ENCODE measurements around the gene SMARCD2. TPM values are rescaled to one million over a fixed set of nuclear protein-coding genes. Genes with fewer than 3 reads are reported as not detected.
"Not testable (repeated sequence)": the region's sequence is repeated elsewhere in the genome, so short reads cannot be mapped to it uniquely, and the experiment has no call there.

Gene SMARCD2
- total RNA-seq, result 100 to 1,000 TPM; 124 to 193 (median 151) TPM

GRCh38 chr17:63842540-63843386 lies at the start of gene SMARCD2:
Gene SMARCD2 (minus strand): TSS chr17:63842685. CDS start chr17:63842674, 11 bp downstream.
- H3K4me1 ChIP-seq, result peaks cover 0 to 38% (median 28%) of the 10 kb centered on the region in 4 donors
- TF ChIP-seq CTCF (IDR thresholded peaks at IDR 0.05) (peak in 3 of 6 experiments; percentile 20 to 47 (median 25)), POLR2A (IDR thresholded peaks at IDR 0.05) (peak; percentile 28 to 90)
- DNase-seq, result peak; percentile 99
- no peaks in the 10 kb centered on the region for H3K27me3 ChIP-seq
- peak within 1 kb of the TSS; percentile 92 to 97 (median 92) for H3K27ac ChIP-seq
- peaks cover 0 to under 1% (median 0%) of the 10 kb centered on the region in 3 donors for H3K36me3 ChIP-seq
- no peaks in the 10 kb centered on the region for H3K9me3 ChIP-seq
- peak within 1 kb of the TSS; percentile 85 to 94 (median 88) for H3K4me3 ChIP-seq

GRCh38 chr17:63889026-63889848 lies 46.8 kb upstream of the SMARCD2 start:
- H3K27ac ChIP-seq, H3K4me1 ChIP-seq, H3K27me3 ChIP-seq, H3K36me3 ChIP-seq, H3K4me3 ChIP-seq, H3K9me3 ChIP-seq: not testable (repeated sequence)
- peak in 4 of 6 experiments; percentile 14 to 34 (median 28) for TF ChIP-seq CTCF (IDR thresholded peaks at IDR 0.05)
- DNase-seq, result peak in 1 of 3 donors; percentile 27

GRCh38 chr17:63885119-63885518 lies 42.6 kb upstream of the SMARCD2 start:
- DNase-seq, H3K4me3 ChIP-seq, H3K4me1 ChIP-seq, H3K36me3 ChIP-seq, H3K27ac ChIP-seq, H3K9me3 ChIP-seq, H3K27me3 ChIP-seq: not testable (repeated sequence)

GRCh38 chr17:63882626-63883126 lies 40.2 kb upstream of the SMARCD2 start:
- H3K27ac ChIP-seq, H3K27me3 ChIP-seq, DNase-seq: not testable (repeated sequence)

GRCh38 chr17:63881935-63882601 lies 39.6 kb upstream of the SMARCD2 start, which contains the start of gene GH2:
Gene GH2 (minus strand): TSS chr17:63881944. CDS start chr17:63881801, 143 bp downstream.
- Histone ChIP-seq H3K27ac (no peak within 1 kb of the TSS), H3K27me3 (no peaks in the 10 kb centered on the region), H3K4me3 (no peak within 1 kb of the TSS), H3K9me3 (no peaks in the 10 kb centered on the region), H3K4me1 (no peaks in the 10 kb centered on the region), H3K36me3 (no peaks in the 10 kb centered on the region)
- DNase-seq, result peak in 2 of 3 donors; percentile 50 to 79
- TF ChIP-seq CTCF (IDR thresholded peaks at IDR 0.05), result peak; percentile 38 to 69 (median 46)
- no peak for TF ChIP-seq POLR2A (IDR thresholded peaks at IDR 0.05)

More at GRCh38 chr17:63882626-63883126, 40.2 kb upstream of the SMARCD2 start:
- H3K4me1 ChIP-seq, H3K4me3 ChIP-seq, H3K9me3 ChIP-seq, H3K36me3 ChIP-seq: not testable (repeated sequence)

- DNase-seq, H3K27me3 ChIP-seq, H3K4me3 ChIP-seq, H3K27ac ChIP-seq, H3K9me3 ChIP-seq, H3K4me1 ChIP-seq, H3K36me3 ChIP-seq: not testable (repeated sequence)
Measured at GRCh38 chr17:63881337-63881736, 38.9 kb upstream of the SMARCD2 start.
